Duodenal mucosa (tissue), 2 donors: ENCODE data around the gene EPS8.

Source experiments
- H3K27ac ChIP-seq: one replicate; pipeline ENCODE4 v1.7.0; 2013; ENCODE audit warnings: low read depth, low read length
- H3K27me3 ChIP-seq, 2 donors: one replicate each; pipeline ENCODE4 v1.7.0; 2013; ENCODE audit warnings: low read length in 2 of 2, control low read depth in 1 of 2; ENCODE audit not compliant: insufficient read depth in 2 of 2, control insufficient read depth in 1 of 2
- H3K36me3 ChIP-seq, 2 donors: one replicate each; pipeline ENCODE4 v1.7.0; 2013; ENCODE audit warnings: low read length in 2 of 2, control low read depth in 1 of 2; ENCODE audit not compliant: insufficient read depth in 2 of 2, control insufficient read depth in 1 of 2
- H3K4me1 ChIP-seq, 2 donors: one replicate each; pipeline ENCODE4 v1.7.0; 2013; ENCODE audit warnings: low read length in 2 of 2, control low read depth in 1 of 2; ENCODE audit not compliant: insufficient read depth in 2 of 2, control insufficient read depth in 1 of 2
- H3K4me3 ChIP-seq, 2 donors: one replicate each; pipeline ENCODE4 v1.7.0; 2013; ENCODE audit warnings: low read length in 2 of 2, low read depth in 1 of 2
- H3K9ac ChIP-seq, 2 donors: one replicate each; pipeline ENCODE4 v1.7.0; 2013; ENCODE audit warnings: low read length in 2 of 2, low read depth in 1 of 2
- H3K9me3 ChIP-seq, 2 donors: one replicate each; pipeline ENCODE4 v1.7.0; 2013; ENCODE audit warnings: low read length in 2 of 2, control low read depth in 1 of 2; ENCODE audit not compliant: control insufficient read depth in 1 of 2

EPS8 gene

DNA sequence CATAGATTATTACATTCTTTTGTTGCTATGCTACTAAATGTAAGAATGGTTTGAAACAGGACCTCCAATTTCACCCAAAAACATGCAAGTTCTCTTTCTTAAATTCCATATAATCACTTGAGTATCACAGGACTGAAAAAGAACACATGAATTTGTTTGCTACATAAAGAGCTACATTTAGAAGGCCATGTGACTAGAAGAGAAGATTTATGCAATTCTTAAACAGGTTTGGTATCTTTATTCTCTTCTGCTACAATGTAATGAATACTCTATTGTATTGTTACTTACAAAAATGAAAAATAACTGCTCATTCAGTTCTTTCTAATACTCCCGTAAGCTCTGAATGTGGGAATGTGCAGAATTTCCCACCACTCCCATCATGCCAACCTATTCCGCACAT lies 9.3 kb downstream of the EPS8 start:
- Histone ChIP-seq H3K9ac (peak overlapping the region in 1 of 2 donors; percentile 25), H3K27me3 (no peaks in the 10 kb centered on the region), H3K9me3 (no peaks in the 10 kb centered on the region), H3K27ac (no peak overlapping the region), H3K36me3 (no peaks in the 10 kb centered on the region), H3K4me3 (no peak overlapping the region), H3K4me1 (peaks cover 13 to 41% of the 10 kb centered on the region in 2 donors)

DNA sequence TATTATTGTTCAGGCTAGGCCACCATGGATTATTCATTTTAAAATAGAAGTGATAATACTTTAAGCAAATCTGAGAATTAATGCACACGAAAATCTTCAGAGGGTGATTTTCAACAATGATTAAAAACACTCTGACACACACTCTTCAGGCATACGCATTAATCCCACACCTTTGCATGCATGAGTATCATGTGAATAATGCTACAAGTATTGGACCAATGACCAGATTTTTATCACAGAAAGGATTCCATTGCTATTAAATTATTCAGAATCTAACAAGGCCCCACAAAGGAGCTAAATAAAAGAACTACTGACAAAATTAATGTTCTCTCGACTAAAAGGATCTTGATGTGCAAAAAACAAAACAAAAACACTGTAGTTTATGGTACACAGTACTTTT lies 11.1 kb downstream of the EPS8 start:
- H3K4me3 ChIP-seq = no peak overlapping the region
- H3K4me1 ChIP-seq = peaks cover 13 to 32% of the 10 kb centered on the region in 2 donors
- no peak overlapping the region for H3K9ac ChIP-seq
- no peak overlapping the region for H3K27ac ChIP-seq
- H3K27me3 ChIP-seq = no peaks in the 10 kb centered on the region
- H3K9me3 ChIP-seq = no peaks in the 10 kb centered on the region
- no peaks in the 10 kb centered on the region for H3K36me3 ChIP-seq

DNA sequence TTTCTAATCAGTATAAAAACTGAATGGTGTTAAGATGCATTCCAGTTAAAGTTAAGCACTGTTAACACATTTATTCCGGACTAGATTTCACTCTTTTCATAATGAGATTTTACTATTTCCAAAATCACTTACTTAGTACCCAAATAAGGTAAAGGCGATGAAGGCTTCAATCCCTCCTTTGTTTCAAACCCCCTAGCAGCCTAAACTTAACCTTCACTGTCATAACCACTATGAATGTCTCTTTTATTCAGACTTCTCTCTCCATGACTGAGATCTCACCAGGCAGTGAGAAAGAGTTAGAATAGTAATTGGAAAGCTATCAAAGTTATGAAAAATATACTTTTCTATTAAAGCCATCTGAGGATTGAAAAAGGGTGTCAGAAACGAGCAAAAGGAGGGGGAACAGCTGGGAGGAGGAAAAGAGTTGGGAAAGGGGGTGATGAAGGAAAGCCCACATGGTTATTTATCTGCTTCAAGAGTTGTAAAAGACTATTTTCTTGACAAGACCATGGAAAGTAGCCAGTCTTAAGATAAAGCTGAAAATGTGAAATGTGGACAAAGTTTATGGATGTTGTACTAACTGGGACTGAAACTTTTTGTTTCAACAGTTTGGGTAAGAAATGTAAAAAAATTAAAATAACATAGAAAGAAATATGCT lies 11.7 kb downstream of the EPS8 start:
- no peak overlapping the region for H3K27ac ChIP-seq
- no peaks in the 10 kb centered on the region for H3K36me3 ChIP-seq
- no peak overlapping the region for H3K9ac ChIP-seq
- peaks cover 13 to 32% of the 10 kb centered on the region in 2 donors for H3K4me1 ChIP-seq
- no peaks in the 10 kb centered on the region for H3K9me3 ChIP-seq
- H3K4me3 ChIP-seq = no peak overlapping the region
- H3K27me3 ChIP-seq = no peaks in the 10 kb centered on the region

DNA sequence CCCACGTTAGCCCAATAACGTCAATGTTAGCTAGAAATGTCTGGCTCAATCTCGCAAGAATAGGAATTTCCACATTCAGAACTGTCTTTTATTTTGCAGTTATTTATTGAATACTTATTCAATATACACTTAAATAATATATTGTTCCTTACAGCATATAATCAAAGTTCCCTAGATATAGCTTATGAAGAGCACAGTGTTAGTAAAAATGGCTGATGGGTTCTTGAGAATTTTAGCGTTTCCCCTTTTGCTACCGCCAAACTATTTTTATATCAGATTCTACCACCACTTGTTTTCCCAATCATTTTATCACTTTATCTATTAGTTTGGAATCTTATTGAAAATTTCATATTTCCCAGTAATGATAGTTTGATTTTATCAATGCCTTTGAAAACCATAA lies 12.7 kb downstream of the EPS8 start:
- no peaks in the 10 kb centered on the region for H3K9me3 ChIP-seq
- no peak overlapping the region for H3K9ac ChIP-seq
- no peak overlapping the region for H3K27ac ChIP-seq
- peaks cover 10 to 33% of the 10 kb centered on the region in 2 donors for H3K4me1 ChIP-seq
- H3K36me3 ChIP-seq = no peaks in the 10 kb centered on the region
- no peaks in the 10 kb centered on the region for H3K27me3 ChIP-seq
- H3K4me3 ChIP-seq = no peak overlapping the region

DNA sequence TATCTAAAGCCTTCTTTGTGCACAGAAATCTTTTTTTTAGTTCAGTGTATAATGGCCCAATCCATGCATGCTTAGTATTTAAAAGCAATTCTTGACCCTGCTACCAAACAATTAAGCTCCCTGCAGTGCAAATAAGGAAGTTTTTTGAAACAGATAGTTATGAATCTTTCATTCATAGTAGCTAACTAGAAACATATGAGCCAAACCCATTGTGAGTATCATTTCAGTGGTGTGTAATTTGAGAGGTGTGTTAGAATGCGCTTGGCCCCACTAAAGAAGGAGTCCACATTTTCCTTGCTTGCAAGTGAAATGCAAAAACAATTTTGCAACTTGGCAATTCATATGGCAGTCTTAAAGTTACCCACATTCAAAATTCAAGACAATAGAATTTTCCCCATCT lies 14.4 kb downstream of the EPS8 start:
- Histone ChIP-seq H3K4me1 (peaks cover 2 to 24% of the 10 kb centered on the region in 2 donors), H3K9ac (no peak overlapping the region), H3K9me3 (no peaks in the 10 kb centered on the region), H3K36me3 (no peaks in the 10 kb centered on the region), H3K27me3 (no peaks in the 10 kb centered on the region), H3K4me3 (no peak overlapping the region), H3K27ac (no peak overlapping the region)

DNA sequence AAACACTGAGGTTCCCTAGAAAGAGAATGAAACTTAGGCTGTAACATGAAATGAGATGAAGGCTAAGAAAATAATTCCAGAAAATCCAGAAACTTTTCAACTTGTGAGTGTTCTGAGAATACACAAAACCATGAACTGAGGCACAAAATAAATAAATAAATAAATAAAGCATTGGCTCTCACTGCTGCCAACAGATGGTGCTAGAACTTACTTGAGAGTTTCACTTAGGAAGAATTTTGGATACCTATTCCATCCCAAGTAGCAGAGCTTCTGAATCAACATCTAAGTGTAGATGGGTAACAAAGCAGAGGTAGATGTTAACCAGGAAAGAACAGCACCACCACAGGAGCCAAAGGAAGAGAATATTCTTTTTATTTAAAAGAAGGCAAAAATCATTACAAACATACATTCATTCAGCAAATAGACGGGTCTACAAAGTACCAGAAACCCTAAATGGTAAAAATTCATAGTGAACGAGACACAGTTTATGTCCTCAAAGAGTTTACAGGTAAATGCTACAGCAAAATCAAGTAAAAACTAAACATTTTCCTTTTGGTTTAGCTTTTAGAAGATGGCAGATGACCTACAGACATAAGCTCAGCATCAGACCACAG lies 16.7 kb downstream of the EPS8 start:
- Histone ChIP-seq H3K4me1 (peaks cover 0 to 16% of the 10 kb centered on the region in 2 donors), H3K36me3 (no peaks in the 10 kb centered on the region), H3K27ac (no peak overlapping the region), H3K27me3 (no peaks in the 10 kb centered on the region), H3K4me3 (no peak overlapping the region), H3K9me3 (no peaks in the 10 kb centered on the region), H3K9ac (no peak overlapping the region)

DNA sequence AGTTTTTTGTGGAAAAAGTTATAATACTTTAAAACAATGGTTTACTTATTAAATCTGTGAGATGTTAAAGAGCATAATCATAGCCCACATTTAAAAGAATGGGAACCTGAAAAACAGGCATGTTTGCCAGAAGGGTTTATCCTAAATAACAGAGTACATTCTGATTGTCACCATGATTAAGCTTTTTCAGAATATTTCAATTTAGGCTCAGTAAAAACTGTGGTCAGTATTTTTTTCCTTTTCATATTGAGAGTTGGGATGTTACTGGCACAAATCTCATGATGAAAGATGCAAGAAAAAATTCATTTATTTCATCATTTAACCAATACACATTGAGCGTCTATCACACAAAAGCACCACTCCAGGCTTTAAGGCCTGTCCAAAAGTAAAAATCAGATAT lies 18.6 kb downstream of the EPS8 start:
- Histone ChIP-seq H3K9me3 (no peaks in the 10 kb centered on the region), H3K4me3 (no peak overlapping the region), H3K27ac (no peak overlapping the region), H3K9ac (no peak overlapping the region), H3K4me1 (peaks cover 0 to 16% of the 10 kb centered on the region in 2 donors), H3K27me3 (no peaks in the 10 kb centered on the region), H3K36me3 (no peaks in the 10 kb centered on the region)

DNA sequence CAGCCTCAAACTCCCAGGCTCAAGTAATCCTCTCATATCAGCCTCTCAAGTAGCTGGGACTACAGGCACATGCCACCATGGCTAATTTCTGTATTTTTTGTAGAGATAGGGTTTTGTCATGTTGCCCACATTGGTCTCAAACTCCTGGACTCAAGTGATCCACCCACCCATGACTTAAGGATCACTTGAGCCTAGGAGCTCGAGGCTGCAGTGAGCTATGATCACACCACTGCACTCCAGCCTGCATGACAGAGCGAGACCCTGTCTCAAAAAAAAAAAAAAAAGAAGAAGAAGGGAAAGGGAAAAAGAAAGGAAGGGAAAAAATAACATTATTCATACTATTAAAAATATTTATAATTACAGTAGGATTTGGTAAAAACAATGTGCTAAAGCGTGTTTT lies 19.2 kb downstream of the EPS8 start:
- H3K27me3 ChIP-seq = no peaks in the 10 kb centered on the region
- no peak overlapping the region for H3K4me3 ChIP-seq
- H3K36me3 ChIP-seq = no peaks in the 10 kb centered on the region
- H3K9me3 ChIP-seq = no peaks in the 10 kb centered on the region
- H3K9ac ChIP-seq = no peak overlapping the region
- peaks cover 0 to 16% of the 10 kb centered on the region in 2 donors for H3K4me1 ChIP-seq
- H3K27ac ChIP-seq = no peak overlapping the region

DNA sequence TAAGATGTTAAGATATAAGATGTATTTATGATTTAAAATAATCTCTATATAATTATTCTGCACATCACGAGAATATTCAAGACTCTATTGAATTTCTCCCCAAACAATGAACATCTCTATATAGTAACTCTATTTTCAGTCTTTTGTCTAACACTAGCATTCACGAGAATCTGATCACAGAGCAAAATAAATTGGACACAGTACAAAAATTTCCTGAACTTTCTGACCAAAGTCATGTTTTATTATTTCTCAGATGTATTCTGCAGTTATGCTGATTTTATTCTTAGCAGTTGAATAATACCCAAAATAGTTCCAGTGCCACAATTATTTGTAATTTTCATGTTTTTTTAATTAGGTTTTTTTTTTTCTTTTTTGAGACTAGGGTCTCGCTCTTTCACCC lies 19.6 kb downstream of the EPS8 start:
- no peak overlapping the region for H3K4me3 ChIP-seq
- no peaks in the 10 kb centered on the region for H3K27me3 ChIP-seq
- no peaks in the 10 kb centered on the region for H3K36me3 ChIP-seq
- no peak overlapping the region for H3K9ac ChIP-seq
- H3K4me1 ChIP-seq = peaks cover 0 to 11% of the 10 kb centered on the region in 2 donors
- no peak overlapping the region for H3K27ac ChIP-seq
- H3K9me3 ChIP-seq = no peaks in the 10 kb centered on the region

DNA sequence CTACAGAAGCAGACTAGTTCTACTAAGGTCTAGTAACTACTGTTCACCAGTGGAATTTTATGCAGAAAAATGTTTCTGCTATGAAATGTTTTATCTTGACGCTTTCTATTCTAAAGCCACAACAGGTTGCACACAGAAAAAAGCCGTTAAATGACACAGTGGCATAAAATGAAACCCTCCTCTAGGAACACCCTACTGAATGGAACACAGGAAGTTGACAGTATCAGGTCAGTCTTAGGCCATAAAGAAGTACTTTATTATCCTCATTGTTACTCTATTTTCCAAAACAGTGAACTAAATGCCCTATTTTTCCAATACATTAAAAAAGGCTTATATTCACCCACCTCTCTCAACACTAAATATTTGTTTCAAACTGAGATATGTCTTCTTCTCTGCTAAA lies 21.9 kb downstream of the EPS8 start:
- Histone ChIP-seq H3K4me1 (peaks cover 0 to 11% of the 10 kb centered on the region in 2 donors), H3K36me3 (no peaks in the 10 kb centered on the region), H3K4me3 (no peak overlapping the region), H3K27ac (no peak overlapping the region), H3K9ac (no peak overlapping the region), H3K9me3 (no peaks in the 10 kb centered on the region), H3K27me3 (no peaks in the 10 kb centered on the region)
